SHP77 treated with DMSO at 0.1 percent for 48 hours (cell line): ENCODE measurements around the gene TAF5L.
"Not testable (repeated sequence)": the region's sequence is repeated elsewhere in the genome, so short reads cannot be mapped to it uniquely, and the experiment has no call there.

Source experiments
- DNase-seq: peaks from one replicate; lab custom pipeline; 2025; lab: John Stamatoyannopoulos, UW

The TAF5L gene

GRCh38 chr1:229642376-229642775, 16.5 kb upstream of the TAF5L start:
- DNase-seq = no peak

- DNase-seq = no peak
Observed at GRCh38 chr1:229641306-229641705, 15.4 kb upstream of the TAF5L start.

DNA sequence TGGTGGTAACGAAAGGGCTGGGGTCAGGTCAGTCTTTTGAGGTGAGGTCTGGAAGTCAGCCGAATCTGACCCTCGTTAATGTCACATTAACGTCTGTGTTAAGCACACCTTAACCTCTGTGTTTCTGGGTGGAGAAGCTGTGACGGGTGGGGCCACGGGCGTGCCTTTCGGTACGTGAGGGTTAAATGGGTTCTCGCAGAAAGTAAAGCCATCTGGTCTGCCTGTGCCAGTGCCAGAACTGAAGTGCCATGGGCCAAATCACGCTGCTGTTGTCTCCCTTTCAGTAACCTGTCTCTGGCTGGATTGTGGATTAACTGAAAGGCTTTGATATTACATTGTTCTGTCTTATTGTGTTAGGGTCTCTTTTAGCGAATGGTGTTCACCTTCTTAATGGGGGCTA, 14.5 kb upstream of the TAF5L start:
- no peak for DNase-seq

DNA sequence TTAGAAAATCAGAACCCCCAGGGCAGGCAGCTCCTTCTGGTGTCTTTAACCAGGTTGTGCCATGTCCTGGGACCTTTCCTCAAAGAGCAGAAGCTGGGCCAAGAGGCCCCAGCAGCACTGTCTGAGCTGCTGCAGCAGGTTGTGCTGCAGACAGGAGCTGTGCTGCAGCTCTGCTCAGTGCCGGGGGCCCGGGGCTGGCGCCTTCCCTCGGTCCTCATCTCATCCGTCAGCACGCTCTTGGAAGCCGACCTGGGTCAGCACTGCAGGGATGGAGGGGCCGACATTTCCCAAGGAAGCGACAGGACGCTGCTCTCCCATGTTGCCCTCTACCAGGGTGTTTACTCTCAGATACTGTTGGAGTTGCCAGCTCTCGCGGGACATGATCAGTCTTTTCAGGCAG, 11.8 kb upstream of the TAF5L start:
- DNase-seq = no peak

GRCh38 chr1:229636042-229636441, 10.1 kb upstream of the TAF5L start:
- DNase-seq = no peak

DNA sequence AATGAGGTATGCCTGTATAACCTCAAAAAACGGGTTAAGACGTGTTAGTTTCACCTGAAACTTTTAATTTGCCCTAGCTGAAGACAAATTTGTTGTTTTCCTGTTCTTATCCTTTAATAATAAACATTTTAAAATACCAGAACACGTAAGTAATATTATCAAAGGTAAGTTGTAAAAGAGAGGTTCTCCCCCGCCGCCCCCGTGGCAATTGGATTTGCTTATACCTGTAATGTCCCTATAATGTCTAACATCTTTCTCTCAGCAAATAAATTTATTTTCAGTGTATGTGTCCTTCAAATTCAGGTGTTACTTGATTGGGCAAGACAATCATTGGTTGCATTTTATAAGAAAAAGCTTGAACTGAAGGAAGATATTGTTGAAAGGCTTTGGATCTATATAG, 6.0 kb upstream of the TAF5L start:
- DNase-seq = no peak

GRCh38 chr1:229631148-229631547, 5.2 kb upstream of the TAF5L start:
- no peak for DNase-seq

DNA sequence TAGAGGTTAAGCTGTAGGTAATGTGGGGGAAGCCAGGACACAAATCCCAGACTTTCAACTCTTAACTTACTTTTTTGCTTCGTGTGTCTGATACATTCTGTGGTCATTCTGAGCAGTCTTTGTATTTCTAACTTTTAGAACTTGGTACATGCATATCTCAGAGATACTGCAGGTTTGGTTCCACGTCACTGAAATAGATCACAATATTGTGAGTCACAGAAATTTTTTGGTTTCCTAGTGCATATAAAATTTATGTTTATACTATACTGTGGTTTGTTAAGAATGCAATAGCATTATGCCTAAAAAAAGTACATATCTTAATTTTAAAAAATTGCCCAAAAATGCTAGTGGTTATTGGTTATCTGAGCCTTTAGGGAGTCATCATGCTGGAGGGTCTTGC, 3.3 kb upstream of the TAF5L start:
- DNase-seq = no peak

GRCh38 chr1:229627003-229627402, 1.1 kb upstream of the TAF5L start:
- DNase-seq = no peak

DNA sequence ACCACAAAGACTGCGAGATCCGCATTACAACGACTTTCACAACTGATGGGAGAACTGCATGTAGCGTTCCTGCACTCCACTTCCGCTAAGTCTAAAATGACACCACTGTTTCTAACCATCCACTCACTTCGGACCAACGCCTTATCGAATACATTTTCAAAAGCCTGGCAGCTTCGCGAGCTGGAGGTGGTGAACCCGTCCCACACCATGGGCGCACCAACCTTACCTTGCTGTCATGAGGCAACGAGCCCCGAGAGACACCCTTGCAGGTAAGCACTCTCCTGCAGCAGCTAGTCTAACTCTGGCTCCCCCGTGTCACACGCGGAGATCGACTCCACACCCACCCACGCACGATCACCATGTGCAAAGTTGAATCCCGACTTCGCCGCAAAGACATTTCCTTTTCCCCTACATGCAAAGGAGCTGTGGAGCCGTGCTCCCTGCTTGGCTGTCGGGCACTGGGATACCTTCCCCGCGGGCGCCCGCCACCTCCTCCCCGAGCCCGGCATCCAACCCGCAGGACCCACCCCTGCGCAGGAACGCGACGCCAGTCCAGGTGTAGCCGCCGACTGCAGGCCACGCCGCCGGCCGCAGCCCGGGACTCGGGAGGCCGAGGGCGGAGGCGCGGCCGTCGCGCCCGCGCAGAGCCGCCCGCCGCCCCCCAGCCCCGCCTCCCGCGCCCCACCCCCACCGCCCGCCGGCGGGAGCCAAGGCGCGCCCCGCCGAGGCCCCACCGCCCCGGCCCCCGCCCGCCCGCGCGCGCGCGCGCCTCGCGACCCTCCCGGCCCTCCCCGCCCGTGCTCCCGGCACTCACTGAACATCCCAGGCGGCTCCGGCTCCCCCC, 629 bp downstream of the TAF5L start:
- DNase-seq = no peak

DNA sequence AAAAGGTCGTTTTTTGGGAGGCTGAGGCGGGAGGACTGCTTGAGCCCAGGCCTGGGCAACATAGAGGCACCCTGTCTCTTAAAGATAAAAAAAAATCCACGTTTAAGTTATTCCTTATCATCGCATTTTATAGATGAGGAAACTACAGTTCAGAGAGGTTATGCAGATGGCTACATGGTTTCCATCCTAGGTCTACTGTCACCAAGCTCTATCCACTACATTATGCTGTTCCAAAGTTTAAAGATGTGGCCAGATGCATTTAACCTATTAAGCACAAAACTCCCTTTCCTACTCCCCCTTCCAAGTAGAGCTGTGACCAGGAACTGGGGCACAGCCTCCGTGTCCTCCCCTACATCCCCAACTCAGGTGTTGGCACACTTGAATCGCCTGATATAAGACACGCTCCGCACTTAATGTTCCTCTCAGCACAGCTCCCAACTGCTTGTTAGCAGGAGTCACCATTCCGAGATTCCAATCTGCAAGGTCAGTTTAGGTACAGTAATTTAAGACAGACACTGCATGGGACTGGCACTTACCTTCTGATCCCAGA, 1.3 kb downstream of the TAF5L start:
- no peak for DNase-seq

GRCh38 chr1:229623838-229624237, 2.1 kb downstream of the TAF5L start:
- no peak for DNase-seq

- no peak for DNase-seq
Observed at GRCh38 chr1:229623225-229623624, 2.7 kb downstream of the TAF5L start.

DNA sequence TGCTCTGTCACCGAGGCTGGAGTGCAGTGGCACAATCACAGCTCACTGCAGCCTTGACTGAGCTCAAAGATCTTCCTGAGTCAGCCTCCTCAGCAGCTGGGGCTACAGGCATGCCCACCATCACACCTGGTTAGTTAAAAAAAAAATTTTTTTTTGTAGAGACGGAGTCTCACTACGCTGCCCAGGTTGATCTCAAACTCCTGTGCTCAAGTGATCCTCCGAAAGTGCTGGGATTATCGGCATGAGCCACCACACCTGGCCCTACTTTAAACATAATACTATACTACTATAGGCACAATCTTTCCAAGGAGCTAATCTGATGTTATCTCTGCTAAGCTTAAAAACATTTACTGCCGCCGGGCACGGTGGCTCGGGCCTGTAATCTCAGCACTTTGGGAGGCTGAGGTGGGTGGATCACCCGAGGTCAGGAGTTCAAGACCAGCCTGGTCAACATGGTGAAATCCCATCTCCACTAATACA, 3.2 kb downstream of the TAF5L start:
- not testable (repeated sequence) for DNase-seq

GRCh38 chr1:229621663-229622062, 4.3 kb downstream of the TAF5L start:
- DNase-seq = no peak

GRCh38 chr1:229620876-229621275, 5.0 kb downstream of the TAF5L start:
- DNase-seq = no peak

DNA sequence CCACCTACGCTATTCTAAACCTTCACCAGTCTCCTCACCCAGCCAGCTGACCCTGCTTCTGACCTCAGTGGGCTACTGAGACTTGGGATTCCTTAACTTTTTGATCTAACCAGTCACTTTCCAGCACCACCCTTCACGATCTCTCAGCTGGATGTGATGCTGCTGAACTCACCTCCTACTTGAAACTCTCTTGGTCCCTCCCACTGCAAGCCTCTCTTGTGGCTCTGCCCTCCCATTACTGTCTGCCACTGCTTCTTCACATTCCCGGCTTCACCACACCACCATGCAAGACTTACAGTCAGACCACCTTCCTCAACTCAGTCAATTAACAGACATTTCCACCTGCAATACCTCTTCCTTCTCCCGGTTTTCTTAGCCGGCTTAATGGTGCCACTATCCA, 6.3 kb downstream of the TAF5L start:
- DNase-seq = no peak

GRCh38 chr1:229619002-229619401, 6.9 kb downstream of the TAF5L start:
- DNase-seq = no peak

- no peak for DNase-seq
Observed at GRCh38 chr1:229617351-229618100, 8.4 kb downstream of the TAF5L start.

DNA sequence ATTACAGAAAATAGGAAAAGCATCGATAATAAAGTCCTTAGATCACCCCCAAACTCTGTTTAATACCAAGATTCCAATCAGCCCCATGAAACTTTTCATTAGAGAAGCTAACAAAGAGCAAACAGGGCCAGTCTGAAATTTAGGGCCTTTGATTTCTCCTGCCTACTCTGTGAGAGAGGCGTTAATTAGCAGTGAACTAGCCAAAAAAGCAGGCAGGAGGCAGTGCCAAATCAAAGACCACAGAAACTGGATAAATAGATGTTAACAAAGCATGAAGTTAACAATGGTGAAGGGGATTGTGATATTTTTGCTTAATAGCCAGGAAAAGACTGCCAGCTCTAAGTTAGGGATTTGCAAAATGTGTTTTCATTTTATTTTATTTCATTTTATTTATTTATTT, 11.2 kb downstream of the TAF5L start:
- DNase-seq = no peak

GRCh38 chr1:229613938-229614337, 12.0 kb downstream of the TAF5L start:
- no peak for DNase-seq

DNA sequence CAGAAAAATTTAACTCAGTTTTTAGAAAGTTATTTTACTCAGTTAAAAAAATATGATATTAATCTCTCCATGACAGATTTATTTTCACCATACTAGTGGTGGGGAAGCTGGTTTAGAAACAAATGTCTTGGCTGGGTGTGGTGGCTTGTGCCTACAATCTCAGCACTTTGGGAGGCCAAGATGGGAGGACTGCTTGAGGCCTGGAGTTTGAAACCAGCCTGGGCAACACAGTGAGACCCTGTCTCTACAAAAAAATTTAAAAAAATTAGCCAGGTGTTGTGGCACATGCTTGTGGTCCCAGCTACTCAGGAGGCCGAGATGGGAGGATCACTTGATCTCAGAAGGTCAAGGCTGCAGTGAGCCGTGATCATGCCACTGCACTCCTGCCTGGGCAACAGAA, 17.3 kb downstream of the TAF5L start:
- DNase-seq = no peak

DNA sequence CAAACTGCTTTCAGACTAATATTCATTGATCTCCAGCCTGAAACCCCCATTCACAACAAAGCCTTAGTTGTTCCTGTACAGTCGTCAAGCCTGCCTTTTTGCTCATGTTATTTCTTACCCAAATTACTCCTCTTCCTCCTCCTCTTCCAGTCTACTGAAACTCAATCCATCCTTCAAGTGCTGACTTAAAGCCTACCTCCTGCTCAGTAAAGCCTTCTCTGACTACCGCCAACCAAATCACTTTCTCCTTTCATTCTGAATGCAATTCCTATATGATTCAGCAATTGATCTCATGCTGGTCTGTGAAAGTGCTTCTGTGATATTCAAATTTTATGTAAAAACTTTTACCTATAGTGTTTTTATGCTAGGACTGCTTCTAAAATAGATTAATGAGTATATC, 18.6 kb downstream of the TAF5L start:
- DNase-seq = no peak
